ENCODE measurements around the gene KIAA1614.

KIAA1614 gene

DNA sequence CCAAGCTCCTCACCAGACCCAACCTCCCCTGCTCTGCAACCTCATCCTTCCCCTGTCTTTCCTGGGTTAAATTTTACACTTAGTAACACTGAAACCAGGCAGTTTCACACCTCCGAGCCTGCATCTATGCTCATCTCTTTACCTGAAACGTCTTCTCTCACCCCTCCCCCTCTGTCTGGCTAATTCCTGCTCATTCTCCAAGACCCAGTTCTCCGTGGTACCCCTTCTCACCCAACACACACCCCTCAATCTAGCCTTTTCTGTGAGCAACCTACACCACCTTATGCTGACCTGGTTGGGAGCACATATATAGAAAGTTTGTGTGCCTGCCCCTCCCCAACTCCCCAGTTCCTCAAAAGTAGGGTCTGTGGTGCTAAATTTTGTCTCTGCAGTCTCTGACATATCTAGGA, 3.7 kb upstream of the KIAA1614 start:
- no peak for DNase-seq

DNA sequence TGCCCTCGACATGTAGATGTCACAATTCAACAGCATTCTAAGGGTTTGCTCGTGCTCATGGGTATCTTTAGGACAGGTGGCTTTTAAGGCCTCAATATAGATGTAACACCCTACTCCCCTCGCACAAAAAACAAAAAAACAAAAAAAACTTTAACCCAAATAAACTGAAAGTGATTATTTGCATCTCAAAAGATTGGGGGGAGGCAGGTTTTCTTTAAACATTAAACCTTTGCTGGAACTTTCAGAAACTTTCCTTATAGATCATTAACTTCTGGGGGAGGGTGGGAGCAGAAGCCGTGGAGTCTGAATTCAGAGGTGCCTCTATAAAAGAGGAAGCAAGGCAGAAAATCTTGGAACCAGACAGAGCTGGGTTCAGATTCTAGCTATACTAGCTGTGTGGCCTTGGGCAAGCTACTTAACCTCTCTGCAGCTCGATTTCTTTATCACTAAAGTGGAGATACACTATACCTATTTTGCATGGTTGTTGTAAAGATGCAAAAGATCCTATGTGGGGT, 3.2 kb upstream of the KIAA1614 start:
- DNase-seq: no peak

DNA sequence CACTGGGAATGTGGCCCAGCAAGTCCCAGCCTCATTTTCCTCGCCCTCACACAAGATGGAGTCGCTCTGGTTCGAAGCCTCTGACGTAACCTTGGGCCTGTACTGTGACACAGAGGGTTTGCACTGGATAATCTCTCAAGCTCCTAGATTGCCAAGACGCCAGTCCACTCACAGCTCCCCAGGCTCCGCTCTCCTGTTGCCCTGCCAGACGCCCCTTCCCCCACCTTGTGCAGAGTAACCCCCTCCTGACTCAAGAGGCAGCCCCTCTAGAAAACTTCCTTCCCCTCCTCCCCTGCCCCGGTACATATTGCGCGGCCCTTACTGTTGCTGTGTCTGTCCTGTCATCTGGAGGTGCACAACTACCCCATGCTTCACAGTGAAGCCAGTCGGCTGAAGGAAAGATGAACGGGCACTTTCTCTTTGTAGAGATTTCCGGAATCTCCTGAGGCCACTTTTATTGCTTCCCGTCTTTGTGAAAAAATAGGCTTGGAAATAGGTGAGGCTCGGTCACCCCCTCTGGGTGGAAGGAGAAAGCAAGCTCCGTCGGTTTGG, 981 bp upstream of the KIAA1614 start:
- DNase-seq: no peak

GRCh38 chr1:180912211-180912800, 391 bp upstream of the KIAA1614 start:
- no peak for DNase-seq

GRCh38 chr1:180915426-180915965, 2.8 kb downstream of the KIAA1614 start:
- no peak for DNase-seq

GRCh38 chr1:180916012-180916770, 3.5 kb downstream of the KIAA1614 start:
- DNase-seq: no peak

DNA sequence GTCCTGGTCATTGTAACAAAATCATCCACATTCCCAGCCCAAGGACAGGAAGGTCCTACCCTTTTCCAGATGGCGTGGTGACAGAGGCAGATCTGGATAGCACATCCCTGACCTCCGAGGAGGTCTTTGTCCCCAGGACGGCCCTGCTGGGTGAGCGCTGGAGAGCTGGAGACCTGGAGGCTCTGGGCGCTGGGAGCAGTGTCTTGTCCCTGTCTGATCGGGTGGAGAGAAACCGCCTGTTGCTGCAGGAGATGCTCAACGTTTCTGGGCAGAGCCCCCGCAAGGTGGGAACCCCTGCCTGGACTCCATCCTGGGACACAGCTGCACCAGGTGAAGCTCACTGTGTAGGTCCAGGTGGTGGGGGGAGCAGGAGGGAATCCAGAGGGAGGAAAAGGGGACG, 4.1 kb downstream of the KIAA1614 start:
- DNase-seq: no peak

- no peak for DNase-seq
These were observed 4.8 kb downstream of the KIAA1614 start for GRCh38 chr1:180917306-180918065.

DNA sequence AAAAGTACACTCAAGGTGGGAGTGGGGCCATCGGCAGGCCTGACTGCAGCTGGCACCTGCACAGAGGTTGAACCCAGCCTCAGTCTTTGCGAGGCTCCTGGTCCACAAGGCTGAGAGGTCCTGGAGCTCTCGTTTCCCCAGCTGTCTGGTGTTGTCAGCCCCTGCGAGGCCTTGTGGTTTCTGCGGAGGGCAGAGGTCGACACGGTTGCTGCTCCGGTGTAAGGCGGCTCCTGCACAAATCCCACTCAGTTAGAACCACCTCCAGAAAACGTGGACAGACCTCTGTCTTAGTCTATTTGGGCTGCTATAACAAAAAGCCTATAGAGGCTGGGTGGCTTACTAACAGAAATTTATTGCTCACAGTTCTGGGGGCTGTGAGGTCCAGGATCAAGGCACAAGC, 5.8 kb downstream of the KIAA1614 start:
- no peak for DNase-seq

GRCh38 chr1:180919183-180919700, 6.5 kb downstream of the KIAA1614 start:
- DNase-seq: no peak

GRCh38 chr1:180920193-180920592, 7.5 kb downstream of the KIAA1614 start:
- no peak for DNase-seq

DNA sequence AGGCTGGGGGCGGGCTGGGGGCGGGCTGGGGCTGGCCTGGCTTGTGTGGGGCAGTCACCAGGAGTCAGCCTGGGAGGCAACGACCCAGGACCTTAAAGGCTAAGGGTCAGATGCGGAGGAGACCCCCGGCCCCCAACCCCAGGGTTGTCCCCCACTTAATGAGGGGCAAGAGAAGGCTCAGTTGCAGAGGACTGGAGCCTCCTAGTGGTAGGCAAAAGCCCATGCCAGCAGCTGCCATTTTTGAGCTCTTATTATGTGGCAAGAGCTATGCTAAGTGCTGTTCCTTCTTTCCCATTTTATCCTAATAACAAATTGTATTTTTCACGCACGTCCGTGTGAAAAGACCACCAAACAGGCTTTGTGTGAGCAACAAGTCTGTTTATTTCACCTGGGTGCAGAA, 8.0 kb downstream of the KIAA1614 start:
- DNase-seq: no peak

DNA sequence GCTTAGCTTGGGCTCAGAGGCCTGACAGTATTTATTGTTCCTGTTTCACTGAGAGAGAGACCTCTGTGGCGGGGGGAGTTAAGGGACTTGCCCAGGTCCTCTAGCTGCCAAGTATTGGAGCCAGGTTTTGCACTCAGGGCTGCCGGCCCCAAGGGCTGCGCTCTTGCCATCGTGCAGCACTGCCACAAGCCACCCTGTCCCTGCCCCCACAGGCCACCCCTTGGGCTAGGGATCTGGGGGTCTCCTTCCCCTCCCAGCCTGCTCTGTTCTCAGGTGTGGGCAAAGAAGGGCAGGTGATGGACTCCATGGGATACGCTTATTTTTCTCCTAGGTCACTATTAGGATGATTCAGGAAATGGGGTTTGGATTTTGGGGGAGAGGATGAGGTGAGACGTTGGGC, 8.7 kb downstream of the KIAA1614 start:
- DNase-seq: no peak

DNA sequence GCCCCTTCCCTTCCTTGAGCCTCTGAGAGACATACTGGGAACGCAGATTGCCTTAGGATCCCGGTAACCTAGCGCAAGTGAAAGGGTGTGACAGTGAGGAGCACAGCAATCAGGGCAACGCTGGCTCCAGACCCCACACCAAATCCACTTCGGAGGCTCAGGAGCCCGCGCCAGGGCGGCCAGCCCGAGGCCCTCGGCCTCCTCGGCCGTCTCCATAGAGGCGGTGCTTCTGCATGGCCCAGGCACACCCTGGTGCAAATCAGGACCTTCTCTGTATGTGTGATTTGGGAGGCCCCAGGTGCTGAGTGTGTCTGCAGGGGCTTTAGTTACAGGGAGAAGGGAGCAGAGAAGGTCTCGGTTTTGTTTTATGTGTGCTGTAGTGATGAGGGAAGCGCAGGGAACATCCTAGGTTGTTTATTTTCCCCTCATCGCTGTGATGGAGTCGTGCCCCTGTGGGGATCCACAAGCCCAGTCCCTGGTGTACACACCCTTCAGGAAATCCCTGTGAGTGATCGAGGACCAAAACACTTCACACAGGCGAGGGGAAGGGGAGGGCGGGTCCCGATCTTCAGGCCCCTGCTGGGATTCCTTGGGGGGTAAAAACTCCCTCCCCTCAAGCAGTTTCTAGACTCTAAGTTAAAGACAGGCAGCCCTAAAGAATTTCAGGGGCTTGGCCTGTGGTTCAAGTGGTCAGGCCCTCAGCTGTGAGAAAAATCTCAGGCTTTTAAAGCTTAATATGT, 9.4 kb downstream of the KIAA1614 start:
- no peak for DNase-seq

- DNase-seq: no peak
These were observed 9.9 kb downstream of the KIAA1614 start for GRCh38 chr1:180922631-180923015.

GRCh38 chr1:180923021-180923841, 10.5 kb downstream of the KIAA1614 start:
- DNase-seq: no peak

DNA sequence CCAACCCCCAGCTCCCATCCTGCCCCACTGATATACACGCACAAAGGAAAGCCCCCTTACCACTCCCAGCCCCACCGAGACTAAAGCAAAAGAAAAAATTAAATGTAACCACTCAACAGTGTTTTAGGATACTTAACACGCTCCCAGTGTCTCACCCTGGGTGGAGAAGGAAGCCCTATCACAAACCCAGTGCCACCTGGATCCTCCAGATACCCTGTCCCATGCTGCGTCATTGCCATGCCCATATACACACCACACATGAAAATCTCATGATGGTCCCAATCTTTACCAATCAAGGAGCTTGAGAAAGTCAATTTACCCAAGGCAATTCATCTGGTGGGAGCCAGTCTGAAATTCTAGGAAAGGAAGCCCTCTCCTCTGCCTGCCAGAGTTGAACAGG, 11.2 kb downstream of the KIAA1614 start:
- no peak for DNase-seq

- no peak for DNase-seq
These were observed 12.2 kb downstream of the KIAA1614 start for GRCh38 chr1:180924939-180925338.

DNA sequence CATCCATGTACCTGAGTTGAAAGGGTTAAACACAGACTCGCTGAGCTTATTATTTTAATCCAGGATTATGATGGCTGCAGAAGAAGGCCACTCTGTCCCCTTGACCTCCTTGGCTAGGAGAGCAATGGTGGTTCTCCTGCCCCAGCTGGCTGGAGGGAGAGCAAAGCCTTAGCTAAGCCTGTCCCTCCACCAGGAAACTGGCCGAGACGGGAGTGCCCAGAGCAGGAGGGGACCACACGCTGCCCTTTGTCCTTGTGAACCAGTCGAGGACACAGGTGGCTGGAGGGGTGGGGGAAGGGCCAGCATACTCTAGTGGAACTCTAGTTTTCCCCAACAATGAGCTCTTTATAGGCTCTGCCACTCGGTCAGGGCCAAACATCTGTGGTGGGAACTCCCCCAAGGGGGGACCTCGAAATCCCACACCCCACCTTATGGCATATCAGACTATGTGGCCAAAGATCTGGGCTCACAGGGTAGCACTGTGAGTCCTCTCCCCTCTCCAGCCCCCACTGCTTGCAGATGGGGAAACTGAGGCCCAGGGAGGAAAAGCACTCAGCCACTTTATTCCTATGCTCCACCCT, 12.9 kb downstream of the KIAA1614 start:
- DNase-seq: no peak

DNA sequence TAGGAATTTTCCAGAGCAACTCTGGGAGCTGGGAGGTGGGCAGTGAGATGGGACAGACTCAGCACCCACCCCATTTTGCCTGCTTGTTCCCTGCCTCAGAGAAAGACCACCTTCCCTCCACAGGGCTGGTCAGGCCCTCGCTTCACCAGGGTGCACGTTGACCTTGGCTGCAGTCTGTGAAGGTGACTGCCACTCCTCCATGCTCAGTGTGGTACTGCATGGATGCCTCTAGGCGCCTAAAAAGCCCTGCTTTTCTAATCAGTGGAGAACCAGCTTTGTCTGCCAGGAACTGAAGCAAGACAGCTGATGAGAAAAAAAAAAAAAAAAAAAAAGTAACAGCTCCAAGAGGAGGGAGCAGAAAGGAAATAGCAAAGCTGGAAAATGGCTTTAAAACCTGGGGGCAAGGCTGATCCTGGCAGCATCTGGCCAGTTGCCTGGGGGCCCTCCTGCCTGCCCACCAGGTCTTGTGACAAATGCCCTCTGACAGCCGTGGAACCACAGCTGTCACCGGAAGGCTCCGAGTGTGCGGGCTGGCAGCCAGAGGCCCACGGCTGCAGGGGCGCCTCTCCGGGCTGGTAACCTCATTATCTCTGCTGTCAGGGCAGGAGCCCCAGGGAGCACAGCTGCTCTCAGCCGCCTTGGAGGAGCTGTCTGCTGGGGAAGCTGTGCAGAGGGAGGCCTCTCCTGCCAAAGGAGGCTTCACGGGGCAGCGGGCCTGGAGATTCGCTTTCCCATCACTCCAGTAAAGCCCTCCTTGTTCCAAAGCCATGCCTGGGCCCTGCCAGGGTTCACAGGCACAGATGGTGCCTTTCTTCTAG, 13.7 kb downstream of the KIAA1614 start:
- peak; percentile 98 for DNase-seq
